HG03460 (cell line): ENCODE results near the gene DHX38.

Experiments used
- ATAC-seq: cut with Tn5 transposase; IDR thresholded peaks from one replicate; pipeline ENCODE4 v1.9.1; 2021; ENCODE audit not compliant: unreplicated experiment

The DHX38 gene

DNA sequence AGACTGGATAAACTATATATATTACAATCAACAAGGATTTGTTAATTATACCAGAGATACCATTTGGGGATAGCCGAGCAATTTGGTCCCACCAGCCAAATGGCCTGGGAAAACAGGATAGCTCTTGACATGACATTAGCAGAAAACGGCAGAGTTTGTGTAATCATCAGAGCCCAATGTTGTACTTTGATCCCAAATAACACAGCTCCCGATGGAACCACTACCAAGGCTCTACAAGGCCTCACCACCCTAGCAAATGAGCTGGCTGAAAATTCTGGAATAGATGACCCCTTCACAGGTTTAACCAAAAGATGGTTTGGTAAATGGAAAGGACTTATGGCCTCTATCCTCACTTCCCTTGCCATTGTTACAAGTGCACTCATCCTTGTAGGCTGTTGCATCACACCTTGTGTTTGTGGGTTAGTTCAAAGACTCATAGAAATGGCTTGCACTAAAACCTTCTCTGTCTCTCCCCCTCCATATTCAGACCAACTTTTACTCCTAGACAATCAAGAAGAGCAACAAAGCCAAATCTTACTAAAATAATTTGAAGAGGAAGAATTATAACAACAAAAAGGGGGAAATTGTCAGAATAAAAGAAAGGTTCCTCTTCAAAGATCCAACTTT is 9.8 kb upstream of the DHX38 start:
- ATAC-seq, result no peak

DNA sequence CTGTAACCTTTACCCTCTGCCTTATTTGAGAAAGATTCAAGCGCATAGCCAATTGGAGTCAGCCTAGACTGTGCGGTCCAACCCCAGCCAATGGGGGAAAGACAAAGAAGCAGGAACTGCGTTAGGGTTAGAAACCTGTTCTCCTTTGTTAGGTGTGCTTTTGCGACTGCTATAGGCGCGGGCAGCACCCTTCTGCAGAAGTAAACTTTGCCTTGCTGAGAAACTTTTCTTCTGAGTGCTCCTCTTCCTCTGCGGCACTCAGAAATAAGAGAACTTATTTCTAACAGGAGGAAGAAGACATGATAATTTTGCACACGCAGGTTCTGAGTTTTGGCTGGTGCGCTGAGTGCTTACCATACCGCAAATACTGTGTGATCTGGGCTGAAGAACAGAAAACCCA is 9.2 kb upstream of the DHX38 start:
- ATAC-seq, result no peak

DNA sequence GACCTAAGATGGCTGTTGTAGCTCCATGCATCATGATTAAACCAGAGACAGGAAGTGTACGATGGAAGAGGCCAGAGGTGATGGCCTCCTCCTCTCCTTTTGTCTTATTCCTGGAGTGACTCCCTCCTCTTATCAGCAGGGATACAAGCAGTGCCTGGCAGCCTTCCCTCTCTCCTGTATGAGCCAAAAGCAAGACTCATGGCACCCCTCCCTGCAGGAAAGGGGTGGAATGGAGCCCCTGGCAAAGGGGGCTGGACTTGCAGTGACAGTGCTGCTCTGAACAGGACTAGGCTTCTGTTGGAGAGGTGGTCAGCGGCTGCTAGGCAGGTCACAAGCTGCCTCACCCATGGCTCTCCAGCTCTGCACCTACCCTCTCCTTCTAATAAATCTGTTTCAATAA is 8.6 kb upstream of the DHX38 start:
- no peak for ATAC-seq

DNA sequence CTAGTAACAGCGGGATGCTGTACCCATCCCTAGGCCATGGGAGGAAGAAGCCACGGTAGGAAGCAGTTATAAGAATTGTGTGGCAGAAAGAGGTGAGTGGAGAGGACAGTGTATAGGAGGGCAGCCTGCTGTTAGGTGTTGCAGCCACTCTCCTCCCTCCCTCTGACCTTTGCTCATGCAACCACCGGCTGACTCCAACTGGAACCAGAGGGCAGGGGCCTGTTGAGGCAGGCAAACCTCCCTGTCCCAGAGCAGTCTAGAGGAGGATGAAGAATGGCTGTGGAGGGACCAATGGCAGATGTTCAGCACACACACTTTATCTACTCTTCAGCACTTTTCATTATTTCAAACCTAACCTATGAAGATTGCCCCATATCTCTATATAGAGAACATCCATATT is 2.4 kb upstream of the DHX38 start:
- ATAC-seq, result no peak

DNA sequence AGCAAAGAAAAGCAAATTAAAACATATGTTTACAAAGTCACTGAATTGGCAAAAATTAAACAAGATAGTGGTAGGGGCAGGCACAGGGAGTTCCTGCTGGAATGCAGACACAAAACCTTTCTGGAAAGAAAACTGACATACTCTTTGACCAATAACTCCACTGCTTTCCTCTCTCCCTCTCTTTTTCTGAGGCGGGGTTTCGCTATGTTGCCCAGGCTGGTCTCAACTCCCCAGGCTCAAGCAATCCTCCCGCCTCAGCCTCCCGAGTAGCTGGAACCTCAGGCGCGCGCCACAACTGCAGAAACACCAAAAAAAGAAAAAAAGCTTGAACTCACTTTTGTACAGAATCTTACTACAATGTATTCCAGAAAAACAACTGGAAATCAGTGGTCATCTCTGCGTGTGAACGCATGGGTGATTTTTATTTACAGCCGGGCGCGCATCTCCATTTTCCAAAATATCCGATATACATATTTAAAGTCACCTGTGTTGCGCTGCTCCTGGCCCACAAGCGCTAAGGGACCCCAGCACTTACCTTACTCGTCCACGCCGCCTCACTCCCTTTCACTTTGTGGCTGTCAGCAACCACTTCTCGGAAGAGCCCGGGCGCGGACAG is 707 bp upstream of the DHX38 start:
- no peak for ATAC-seq

DNA sequence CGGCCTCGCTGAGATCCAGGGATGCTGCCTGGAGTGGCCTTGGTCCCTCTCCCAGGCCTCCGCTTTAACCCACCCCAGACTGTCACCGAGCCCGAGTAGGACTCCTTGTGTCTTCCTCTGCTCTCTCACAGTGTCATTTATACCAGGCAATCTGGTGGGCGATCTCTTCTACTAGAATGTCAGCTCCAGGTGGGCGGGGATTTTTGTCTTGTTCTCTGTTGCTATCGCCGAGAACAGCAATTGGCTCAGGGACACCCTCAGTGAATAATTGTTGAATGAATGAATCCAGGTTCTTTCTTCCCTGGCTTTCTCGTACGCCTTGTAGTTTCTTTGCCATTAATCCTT is 591 bp downstream of the DHX38 start:
- no peak for ATAC-seq

DNA sequence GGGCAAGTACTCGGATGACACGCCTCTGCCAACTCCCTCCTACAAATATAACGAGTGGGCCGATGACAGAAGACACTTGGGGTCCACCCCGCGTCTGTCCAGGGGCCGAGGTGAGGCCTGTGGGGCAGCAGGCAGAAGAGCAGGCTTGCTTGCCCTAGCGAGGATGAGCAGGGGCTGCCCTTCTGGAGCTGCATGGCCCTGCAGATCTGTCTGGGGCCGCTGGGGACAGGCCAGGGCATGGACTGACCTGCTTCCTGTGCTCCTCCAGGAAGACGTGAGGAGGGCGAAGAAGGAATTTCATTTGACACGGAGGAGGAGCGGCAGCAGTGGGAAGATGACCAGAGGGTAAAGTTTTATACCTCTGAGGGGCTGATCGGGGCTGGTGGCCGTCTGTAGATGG is 5.3 kb downstream of the DHX38 start:
- ATAC-seq, result no peak

DNA sequence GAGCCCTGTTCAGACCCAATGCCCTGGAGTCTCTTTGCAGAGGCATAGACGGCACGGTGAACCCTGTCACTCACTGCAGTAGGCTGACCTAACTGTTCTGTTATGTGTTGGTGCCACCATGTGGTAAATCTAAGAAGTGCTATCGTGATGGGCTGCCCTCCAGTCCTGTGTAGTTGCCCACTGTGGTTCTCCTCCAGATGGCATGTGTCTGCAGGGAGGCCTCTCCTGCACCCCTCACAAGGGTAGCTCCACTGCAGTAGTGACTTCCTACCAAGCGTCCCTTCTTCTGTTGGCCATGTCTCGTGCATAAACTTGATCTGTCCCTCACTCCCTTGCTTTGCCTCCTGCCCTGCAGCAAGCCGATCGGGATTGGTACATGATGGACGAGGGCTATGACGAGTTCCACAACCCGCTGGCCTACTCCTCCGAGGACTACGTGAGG is 5.8 kb downstream of the DHX38 start:
- no peak for ATAC-seq

DNA sequence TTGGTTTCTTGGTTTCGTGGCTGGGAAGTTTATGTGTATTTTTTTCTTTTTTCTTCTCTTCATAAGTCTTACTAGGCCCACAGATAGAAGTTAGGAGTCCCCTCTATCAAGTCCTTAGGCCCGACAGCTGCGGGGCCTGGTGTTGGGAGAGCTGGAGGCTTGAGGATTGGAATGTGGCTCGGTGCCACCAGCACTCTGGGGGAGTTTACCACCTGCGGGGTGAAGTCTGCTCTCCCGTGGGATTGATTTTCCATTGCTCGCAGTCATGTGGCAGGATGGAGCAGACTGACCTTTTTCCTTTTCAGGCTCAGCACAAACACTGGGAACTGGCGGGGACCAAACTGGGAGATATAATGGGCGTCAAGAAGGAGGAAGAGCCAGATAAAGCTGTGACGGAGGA is 7.5 kb downstream of the DHX38 start:
- no peak for ATAC-seq

DNA sequence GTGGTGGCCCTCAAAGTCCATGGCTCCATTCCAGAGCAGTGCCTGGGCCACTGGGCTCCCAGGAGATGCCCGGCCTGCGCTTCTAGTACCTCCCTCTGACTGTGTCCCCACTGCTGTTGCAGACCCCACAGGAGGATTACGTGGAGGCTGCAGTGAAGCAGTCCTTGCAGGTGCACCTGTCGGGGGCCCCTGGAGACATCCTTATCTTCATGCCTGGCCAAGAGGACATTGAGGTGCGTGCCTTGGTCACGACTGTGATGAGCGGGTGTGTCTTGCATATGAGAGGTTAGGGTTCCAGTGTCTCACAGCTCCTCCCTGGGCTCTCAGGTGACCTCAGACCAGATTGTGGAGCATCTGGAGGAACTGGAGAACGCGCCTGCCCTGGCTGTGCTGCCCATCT is 11.3 kb downstream of the DHX38 start:
- ATAC-seq, result no peak

DNA sequence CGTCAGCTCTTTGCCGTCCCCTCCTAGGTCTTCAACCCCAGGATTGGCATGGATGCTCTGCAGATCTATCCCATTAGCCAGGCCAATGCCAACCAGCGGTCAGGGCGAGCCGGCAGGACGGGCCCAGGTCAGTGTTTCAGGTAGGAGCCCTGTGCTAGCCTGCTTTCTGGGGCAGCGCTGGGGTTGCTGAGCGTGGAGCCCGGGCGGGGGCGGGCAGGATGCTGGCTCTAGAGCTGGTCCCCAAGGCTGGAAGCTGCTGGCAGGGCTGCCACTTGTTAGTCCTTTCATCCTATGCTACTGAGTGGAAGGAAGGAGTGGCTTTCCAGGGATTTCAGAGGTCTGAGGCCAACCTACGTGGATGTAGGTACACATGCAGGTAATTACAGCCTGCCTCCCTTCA is 12.3 kb downstream of the DHX38 start:
- no peak for ATAC-seq

DNA sequence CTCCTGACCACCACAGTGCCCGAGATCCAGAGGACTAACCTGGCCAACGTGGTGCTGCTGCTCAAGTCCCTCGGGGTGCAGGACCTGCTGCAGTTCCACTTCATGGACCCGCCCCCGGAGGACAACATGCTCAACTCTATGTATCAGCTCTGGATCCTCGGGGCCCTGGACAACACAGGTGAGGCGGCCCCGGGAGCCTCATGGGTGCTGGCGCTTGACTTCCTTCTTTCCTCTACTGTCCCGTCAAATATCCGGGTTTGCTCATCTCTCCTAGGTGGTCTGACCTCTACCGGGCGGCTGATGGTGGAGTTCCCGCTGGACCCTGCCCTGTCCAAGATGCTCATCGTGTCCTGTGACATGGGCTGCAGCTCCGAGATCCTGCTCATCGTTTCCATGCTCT is 13.7 kb downstream of the DHX38 start:
- no peak for ATAC-seq

DNA sequence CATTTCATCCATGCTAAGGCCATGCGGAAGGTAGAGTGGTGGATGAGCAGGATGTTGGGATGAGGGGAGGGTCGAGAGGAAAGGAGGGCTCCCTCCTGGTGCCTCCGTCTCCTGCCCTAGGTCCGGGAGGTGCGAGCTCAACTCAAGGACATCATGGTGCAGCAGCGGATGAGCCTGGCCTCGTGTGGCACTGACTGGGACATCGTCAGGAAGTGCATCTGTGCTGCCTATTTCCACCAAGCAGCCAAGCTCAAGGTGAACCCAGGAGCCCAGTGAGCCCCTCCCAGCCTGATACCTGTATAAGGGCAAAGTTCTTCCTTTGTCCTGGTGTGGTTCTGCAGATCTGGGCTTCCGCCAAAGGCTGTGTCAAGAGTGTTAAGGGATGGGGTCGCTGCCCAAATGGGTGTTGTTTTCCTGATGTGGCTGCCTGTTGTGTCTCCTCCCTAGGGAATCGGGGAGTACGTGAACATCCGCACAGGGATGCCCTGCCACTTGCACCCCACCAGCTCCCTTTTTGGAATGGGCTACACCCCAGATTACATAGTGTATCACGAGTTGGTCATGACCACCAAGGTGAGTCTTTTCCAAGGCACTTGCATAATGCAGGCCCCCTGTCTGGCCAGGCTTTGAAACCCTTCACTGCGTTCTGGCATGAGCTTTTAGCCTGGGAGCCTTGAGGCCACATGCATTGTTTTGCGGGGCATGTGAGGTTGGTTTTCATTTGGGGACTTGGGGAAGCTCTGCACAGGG is 14.9 kb downstream of the DHX38 start:
- no peak for ATAC-seq

DNA sequence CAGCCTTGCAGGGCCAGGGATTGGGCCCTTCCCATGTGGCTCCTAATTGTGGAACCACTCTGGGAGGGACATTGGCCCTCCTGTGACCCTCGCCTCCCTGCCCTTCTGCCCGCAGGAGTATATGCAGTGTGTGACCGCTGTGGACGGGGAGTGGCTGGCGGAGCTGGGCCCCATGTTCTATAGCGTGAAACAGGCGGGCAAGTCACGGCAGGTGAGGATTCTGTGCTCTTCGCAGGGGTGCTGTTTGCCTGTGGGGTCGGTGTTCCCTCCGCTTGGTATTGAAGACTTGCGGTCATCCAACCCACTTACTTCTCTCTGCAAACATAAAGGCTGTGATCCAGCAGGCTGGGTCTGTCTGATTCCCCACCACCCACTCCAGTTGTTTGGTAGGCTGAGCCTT is 15.7 kb downstream of the DHX38 start:
- ATAC-seq, result no peak

DNA sequence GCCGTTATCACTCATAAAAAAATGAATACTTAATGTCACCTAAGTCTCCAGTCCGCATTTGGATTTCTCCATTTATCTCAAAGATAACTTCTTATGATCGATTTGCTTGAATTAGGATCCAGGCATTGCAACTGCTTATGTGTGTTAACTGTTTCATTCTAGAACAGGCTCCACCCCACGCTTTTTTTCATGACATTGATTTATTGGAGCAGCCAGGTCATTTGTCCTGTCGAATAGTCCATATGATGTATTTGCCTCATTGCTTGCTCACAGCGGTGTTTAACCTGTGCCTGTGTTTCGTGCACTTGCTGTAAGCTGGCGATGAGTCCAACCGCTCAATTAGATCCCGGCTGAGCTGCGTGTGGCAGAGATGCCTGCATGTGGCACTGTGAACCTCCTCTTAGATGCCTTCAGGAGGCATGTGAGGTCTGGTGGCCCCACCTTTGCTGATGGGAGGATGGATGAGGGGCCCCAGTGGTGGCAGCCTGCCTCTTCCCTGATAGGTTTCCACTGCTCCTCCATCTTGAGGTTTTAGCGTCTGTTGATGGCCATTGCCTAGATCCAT is 16.4 kb downstream of the DHX38 start:
- no peak for ATAC-seq

DNA sequence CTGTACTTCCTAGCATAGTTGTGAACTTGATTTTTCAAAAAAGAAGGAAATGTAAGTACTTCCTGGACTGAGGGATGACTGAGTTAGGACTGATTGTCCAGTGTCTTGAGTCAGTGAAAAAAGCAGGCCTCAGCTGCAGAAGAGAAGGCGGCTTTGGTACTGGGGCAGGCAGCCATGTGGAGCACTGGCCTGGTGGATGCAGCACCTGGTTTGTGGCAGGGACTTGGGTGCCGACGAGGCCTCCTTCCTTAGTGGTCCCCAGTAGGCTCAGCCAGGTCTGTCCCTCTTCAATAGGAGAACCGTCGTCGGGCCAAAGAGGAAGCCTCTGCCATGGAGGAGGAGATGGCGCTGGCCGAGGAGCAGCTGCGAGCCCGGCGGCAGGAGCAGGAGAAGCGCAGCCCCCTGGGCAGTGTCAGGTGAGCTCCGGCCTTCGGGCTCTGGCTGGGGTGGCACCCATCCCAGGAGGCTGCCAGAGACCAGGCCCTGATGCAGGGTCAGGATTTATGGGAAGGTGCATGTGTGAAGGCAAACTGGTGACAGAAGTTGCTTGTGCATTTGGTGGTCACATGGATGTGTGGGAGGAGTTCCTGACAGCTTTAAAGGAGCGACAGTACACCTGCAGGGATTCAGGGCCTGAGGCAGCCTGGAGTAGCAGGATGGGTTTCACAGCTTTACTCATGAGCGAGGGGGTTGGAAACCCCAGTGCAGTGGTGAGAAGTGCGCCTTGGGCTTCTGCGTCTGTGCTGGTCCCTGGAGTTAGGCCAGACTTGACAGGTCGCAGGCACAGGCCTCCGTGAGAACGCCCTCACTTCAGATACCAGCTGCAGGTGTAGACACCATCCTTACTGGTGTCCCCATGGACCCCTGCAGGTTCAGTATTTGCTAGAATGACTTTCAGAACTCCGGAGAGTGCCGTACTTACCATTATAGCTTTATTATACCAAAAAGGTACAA is 17.3 kb downstream of the DHX38 start:
- ATAC-seq, result no peak

DNA sequence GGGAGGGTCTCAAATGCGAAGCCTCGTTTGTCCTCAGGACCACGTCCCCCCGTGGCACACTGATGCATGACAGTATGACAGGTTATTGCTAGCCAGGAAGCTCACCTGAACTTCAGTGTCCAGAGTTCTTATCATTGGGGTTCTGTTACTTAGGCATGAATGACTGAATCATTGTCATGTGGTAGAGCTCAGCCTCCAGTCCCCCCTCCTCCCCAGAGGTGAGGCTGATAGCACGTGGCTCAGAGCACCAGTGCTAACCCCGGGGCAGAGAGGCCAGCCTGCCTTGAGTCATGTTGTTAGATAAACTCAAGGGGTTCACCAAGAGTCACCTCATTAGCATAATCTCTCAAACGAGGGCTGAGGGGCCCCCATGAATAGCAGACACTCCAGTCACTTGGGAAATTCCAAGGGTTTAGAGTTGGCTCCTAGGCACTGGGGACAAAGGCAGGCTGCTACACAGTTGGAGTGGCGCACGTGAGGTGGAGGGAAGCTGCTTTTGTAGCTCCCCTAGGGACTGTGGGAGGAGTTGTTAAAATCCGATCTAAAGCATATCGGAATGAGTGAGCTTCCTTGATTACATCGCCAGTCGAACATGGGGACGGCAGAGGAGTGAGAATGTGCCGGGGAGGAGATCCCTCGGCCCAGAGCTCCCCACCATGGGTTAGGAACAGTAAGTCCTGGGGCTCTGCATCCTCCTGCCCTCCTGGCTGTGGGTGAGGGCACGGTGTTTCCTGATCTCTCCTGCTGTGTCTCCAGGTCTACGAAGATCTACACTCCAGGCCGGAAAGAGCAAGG is 18.2 kb downstream of the DHX38 start:
- ATAC-seq, result no peak

DNA sequence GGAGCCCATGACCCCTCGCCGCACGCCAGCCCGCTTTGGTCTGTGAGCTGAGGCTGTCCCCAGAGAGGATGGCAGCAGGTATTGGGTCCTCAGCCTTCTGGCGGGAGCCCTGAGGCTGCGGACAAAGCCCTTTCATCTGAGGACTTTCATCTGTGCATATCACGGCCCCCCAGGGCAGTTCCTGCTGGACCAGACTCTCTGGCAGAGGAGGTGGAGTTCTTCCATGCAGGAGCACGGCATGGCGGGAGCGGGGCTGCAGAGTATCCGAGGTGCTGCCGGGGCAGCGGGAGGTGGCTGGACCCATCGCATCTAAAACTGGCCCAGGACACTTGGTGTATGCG is 18.8 kb downstream of the DHX38 start:
- ATAC-seq, result no peak

DNA sequence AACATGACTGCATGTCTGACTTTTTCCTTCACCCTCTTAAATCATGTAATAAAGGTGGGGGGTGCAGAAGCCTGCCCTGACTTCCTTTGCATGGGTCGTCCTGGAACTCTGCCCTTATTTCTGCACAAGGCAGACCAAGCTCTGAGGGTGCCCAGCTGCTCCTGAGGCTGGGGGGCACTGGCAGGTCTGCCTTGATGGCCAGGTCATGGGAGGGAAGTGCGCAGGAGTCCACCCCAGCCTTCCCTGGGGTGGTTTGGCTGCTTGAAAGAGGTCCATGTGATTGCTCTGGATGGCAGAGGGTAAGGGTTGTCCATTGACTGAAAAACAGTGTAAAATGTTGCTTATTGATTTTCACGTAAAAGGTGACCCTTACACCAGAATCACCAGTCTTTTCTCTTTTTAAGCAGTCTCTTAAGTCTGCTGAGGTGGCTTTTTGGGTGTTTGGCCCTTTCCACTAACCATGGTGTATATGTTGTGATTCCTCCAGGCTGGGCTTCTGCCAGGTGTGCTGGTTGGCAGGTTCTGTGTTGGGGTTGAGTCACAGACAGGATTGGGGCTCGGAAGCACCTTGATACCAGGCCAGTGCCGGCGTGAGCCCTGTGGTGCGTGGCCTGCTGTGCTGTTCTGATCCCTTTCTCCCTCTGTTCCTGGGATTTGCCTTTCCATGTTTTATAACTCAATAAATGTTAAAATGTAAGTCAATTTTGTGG is 19.4 kb downstream of the DHX38 start:
- no peak for ATAC-seq

DNA sequence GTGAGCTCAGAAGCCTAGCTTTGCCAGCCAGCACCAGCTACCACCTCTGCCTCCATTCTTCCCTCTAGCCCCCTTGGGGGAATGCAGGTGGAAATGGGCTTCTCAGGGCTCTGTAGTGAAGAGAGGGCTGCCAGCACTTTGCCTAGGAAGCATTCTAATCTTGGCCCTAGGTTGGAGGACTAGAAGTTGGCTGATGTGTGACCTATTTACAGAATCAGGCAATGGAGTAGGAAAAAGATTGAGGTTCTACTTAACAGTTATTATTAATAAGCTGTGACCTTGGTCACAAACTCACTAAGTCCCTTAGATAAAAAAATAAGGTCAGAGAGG is 19.9 kb downstream of the DHX38 start:
- ATAC-seq, result no peak
